Liver (tissue), 9 donors: ENCODE results near the gene FBRS. TPM values are rescaled to one million over a fixed set of nuclear protein-coding genes. Genes with fewer than 3 reads are reported as not detected.

Experiments used
- DNase-seq: peaks from one replicate; pipeline ENCODE4 v3.0.0-alpha.2; 2017; ENCODE audit warnings: low spot score
- H3K27ac ChIP-seq, 2 donors: one replicate each; pipeline ENCODE4 v1.7.0; 2013; ENCODE audit warnings: inconsistent platforms in 2 of 2, low read length in 2 of 2, control low read depth in 1 of 2, low read depth in 1 of 2, mild to moderate bottlenecking in 1 of 2
- H3K27me3 ChIP-seq, 4 donors: one replicate each; pipeline versions ENCODE4 v1.6.1 to v1.7.0; 2013; ENCODE audit warnings: low read length in 3 of 4, inconsistent platforms in 1 of 4, mild to moderate bottlenecking in 1 of 4, moderate library complexity in 1 of 4; ENCODE audit not compliant: control insufficient read depth in 4 of 4, insufficient read depth in 4 of 4
- H3K36me3 ChIP-seq, 4 donors: one replicate each; pipeline versions ENCODE4 v1.6.1 to v1.7.0; 2013; ENCODE audit warnings: low read length in 3 of 4, mild to moderate bottlenecking in 3 of 4, low read depth in 1 of 4, moderate library complexity in 1 of 4; ENCODE audit not compliant: control insufficient read depth in 4 of 4, insufficient read depth in 3 of 4
- H3K4me1 ChIP-seq, 4 donors: one replicate each; pipeline versions ENCODE4 v1.6.1 to v1.7.0; 2013; ENCODE audit warnings: low read length in 3 of 4, mild to moderate bottlenecking in 3 of 4, moderate library complexity in 1 of 4; ENCODE audit not compliant: control insufficient read depth in 4 of 4, insufficient read depth in 4 of 4
- H3K4me3 ChIP-seq, 3 donors: one replicate each; pipeline versions ENCODE4 v1.6.1 to v1.7.0; 2013; ENCODE audit warnings: low read length in 3 of 3, control low read depth in 1 of 3, low read depth in 1 of 3, mild to moderate bottlenecking in 1 of 3
- H3K9ac ChIP-seq, 2 donors: one replicate each; pipeline ENCODE4 v1.7.0; 2013; ENCODE audit warnings: low read length in 2 of 2, mild to moderate bottlenecking in 2 of 2, moderate library complexity in 2 of 2, control low read depth in 1 of 2, low read depth in 1 of 2
- H3K9me3 ChIP-seq, 4 donors: one replicate each; pipeline versions ENCODE4 v1.6.1 to v1.7.0; 2013; ENCODE audit warnings: low read length in 3 of 4; ENCODE audit not compliant: control insufficient read depth in 4 of 4
- CTCF ChIP-seq: fragments of 150-350 bp; IDR thresholded peaks from 2 replicates; pipeline ENCODE4 v1.5.1; 2017; ENCODE audit warnings: improper control_type of control experiment, low read depth, low read length; ENCODE audit not compliant: missing input control
- EGR1 ChIP-seq, 2 donors: IDR thresholded peaks; 2 replicates each; pipeline ENCODE4 v1.6.1; 2016 to 2018; ENCODE audit warnings: antibody characterized with exemption in 2 of 2, low read depth in 2 of 2
- FOXA1 ChIP-seq: IDR thresholded peaks from 2 replicates; pipeline ENCODE4 v1.6.1; 2016; ENCODE audit warnings: antibody characterized with exemption
- FOXA2 ChIP-seq: IDR thresholded peaks from 2 replicates; pipeline ENCODE4 v1.6.1; 2016; ENCODE audit warnings: antibody characterized with exemption
- GABPA ChIP-seq, 2 donors: IDR thresholded peaks in 1 of 2; conservative IDR thresholded peaks in 1 of 2; 2 replicates each; pipeline ENCODE4 v1.6.1; 2016; ENCODE audit warnings: antibody characterized with exemption in 2 of 2, mild to moderate bottlenecking in 1 of 2, moderate library complexity in 1 of 2
- HNF4A ChIP-seq, 2 donors: conservative IDR thresholded peaks; 2 replicates each; pipeline ENCODE4 v1.6.1; 2016; ENCODE audit warnings: antibody characterized with exemption in 2 of 2, mild to moderate bottlenecking in 2 of 2
- HNF4G ChIP-seq: IDR thresholded peaks from 2 replicates; pipeline ENCODE4 v1.6.1; 2016; ENCODE audit warnings: antibody characterized with exemption
- JUND ChIP-seq, 2 donors: IDR thresholded peaks; 2 replicates each; pipeline ENCODE4 v1.6.1; 2016; ENCODE audit warnings: antibody characterized with exemption in 2 of 2
- MAX ChIP-seq: IDR thresholded peaks from 2 replicates; pipeline ENCODE4 v1.6.1; 2016; ENCODE audit warnings: antibody characterized with exemption
- NR2F2 ChIP-seq: IDR thresholded peaks from 2 replicates; pipeline ENCODE4 v1.6.1; 2016; ENCODE audit warnings: antibody characterized with exemption
- RAD21 ChIP-seq, 2 donors: IDR thresholded peaks; 2 replicates each; pipeline ENCODE4 v1.6.1; 2016; ENCODE audit warnings: antibody characterized with exemption in 2 of 2, mild to moderate bottlenecking in 2 of 2
- RXRA ChIP-seq, 2 donors: IDR thresholded peaks; 2 replicates each; pipeline ENCODE4 v1.6.1; 2017 to 2018; ENCODE audit warnings: antibody characterized with exemption in 2 of 2, mild to moderate bottlenecking in 1 of 2
- SP1 ChIP-seq: IDR thresholded peaks from 2 replicates; pipeline ENCODE4 v1.6.1; 2018; ENCODE audit warnings: antibody characterized with exemption, mild to moderate bottlenecking
- TAF1 ChIP-seq: conservative IDR thresholded peaks from 2 replicates; pipeline ENCODE4 v1.6.1; 2016; ENCODE audit warnings: antibody characterized with exemption, mild to moderate bottlenecking
- YY1 ChIP-seq: IDR thresholded peaks from 2 replicates; pipeline ENCODE4 v1.6.1; 2016; ENCODE audit warnings: antibody characterized with exemption, mild to moderate bottlenecking
- ZBTB33 ChIP-seq: IDR thresholded peaks from 2 replicates; pipeline ENCODE4 v1.6.1; 2016; ENCODE audit warnings: antibody characterized with exemption
- WGBS: extraction: QIAGEN DNeasy Blood & Tissue Kit; methylation state at CpG from one replicate; pipeline ENCODE4 v1.1.7; 2013; 5-methylcytosine and 5-hydroxymethylcytosine counted together
- polyA plus RNA-seq, 2 donors: library from polyadenylated mRNA; stranded (reverse) in 1 of 2; unstranded in 1 of 2; fragments of 200-250 nt in 1 of 2; fragments of >200 nt in 1 of 2; fragmentation: Nextera tagmentation in 1 of 2; extraction: Ambion mirVana in 1 of 2; gene quantifications; one replicate each; pipeline versions ENCODE4 v1.2.1 to v1.2.3, GENCODE V29; 2013 to 2015
- total RNA-seq, 2 donors: library from RNA; depleted of rRNA; stranded (reverse); fragments of >200 nt; gene quantifications; one replicate each; pipeline ENCODE4 v1.2.3, GENCODE V29; 2014
- donor health status: healthy.
- donor health status: healthy.
- donor health status: healthy.
- donor health status: healthy.
- donor health status: healthy.

The FBRS gene
- total and polyA plus RNA-seq, 4 donors = 4.1 to 15.5 (median 11.2) TPM

- peaks cover 3 to 11% (median 7%) of the 10 kb centered on the region in 4 donors for H3K36me3 ChIP-seq
- H3K4me1 ChIP-seq = peaks cover 0 to 24% (median 21%) of the 10 kb centered on the region in 4 donors
- TF ChIP-seq MAX (peak; percentile 68), HNF4G (no peak), RXRA (IDR thresholded peaks at IDR 0.05) (no peak), GABPA (IDR thresholded peaks at IDR 0.05 in 1 of 2, conservative IDR thresholded peaks at IDR 0.05 in 1 of 2) (no peak), NR2F2 (no peak), SP1 (no peak), CTCF (no peak), ZBTB33 (no peak)
- peak overlapping the region; percentile 100 for H3K27ac ChIP-seq
- DNase-seq = no peak
- WGBS = 11% methylated on average over 26 of the region's 26 CpGs
- H3K27me3 ChIP-seq = no peaks in the 10 kb centered on the region
- peak overlapping the region in 1 of 2 donors; percentile 91 for H3K9ac ChIP-seq
- peak overlapping the region; percentile 55 to 82 (median 81) for H3K4me3 ChIP-seq
- no peaks in the 10 kb centered on the region for H3K9me3 ChIP-seq
Observed at GRCh38 chr16:30697264-30698138, 39.3 kb downstream of the FBRS start.

GRCh38 chr16:30698139-30698815 is 40.0 kb downstream of the FBRS start:
- Histone ChIP-seq H3K27me3 (no peaks in the 10 kb centered on the region), H3K4me3 (peak overlapping the region; percentile 60 to 82 (median 81)), H3K27ac (peak overlapping the region; percentile 100), H3K9ac (peak overlapping the region; percentile 83 to 91), H3K9me3 (no peaks in the 10 kb centered on the region), H3K4me1 (peaks cover 0 to 24% (median 21%) of the 10 kb centered on the region in 4 donors), H3K36me3 (peaks cover 3 to 16% (median 10%) of the 10 kb centered on the region in 4 donors)
- peak; percentile 97 for DNase-seq
- WGBS = 1% methylated on average over 76 of the region's 76 CpGs
- TF ChIP-seq MAX = no peak
- TF ChIP-seq FOXA2 = no peak
- peak; percentile 70 for TF ChIP-seq TAF1
- TF ChIP-seq FOXA1 = no peak
- no peak for TF ChIP-seq CTCF
- TF ChIP-seq JUND (IDR thresholded peaks at IDR 0.05) = no peak
- peak in 1 of 2 donors; percentile 46 for TF ChIP-seq EGR1 (IDR thresholded peaks at IDR 0.05; ENCODE audit: low read depth in 2 of 2)
- TF ChIP-seq HNF4A (conservative IDR thresholded peaks at IDR 0.05) = peak in 1 of 2 donors; percentile 21
- TF ChIP-seq YY1 = peak; percentile 99
- no peak for TF ChIP-seq RAD21 (IDR thresholded peaks at IDR 0.05)
- peak in 1 of 2 donors; percentile 61 for TF ChIP-seq GABPA (IDR thresholded peaks at IDR 0.05 in 1 of 2, conservative IDR thresholded peaks at IDR 0.05 in 1 of 2)
- TF ChIP-seq RXRA (IDR thresholded peaks at IDR 0.05) = peak in 1 of 2 donors; percentile 40
- peak; percentile 100 for TF ChIP-seq ZBTB33
- TF ChIP-seq NR2F2 = peak; percentile 9
- TF ChIP-seq SP1 = peak; percentile 60
- TF ChIP-seq HNF4G = no peak
